Activated naive CD8-positive, alpha-beta T cell treated with anti-CD3 and anti-CD28 coated beads, Interleukin-2, amount 50 U/mL, for 16 hours (primary cell): Measurements from ENCODE around the gene TMEM117.

Source experiments
- DNase-seq: peaks from one replicate; pipeline ENCODE4 v3.0.0-alpha.2; 2020; ENCODE audit warnings: low read depth, low spot score

Gene TMEM117

GRCh38 chr12:43964033-43964432 lies 128.2 kb downstream of the TMEM117 start:
- no peak for DNase-seq

DNA sequence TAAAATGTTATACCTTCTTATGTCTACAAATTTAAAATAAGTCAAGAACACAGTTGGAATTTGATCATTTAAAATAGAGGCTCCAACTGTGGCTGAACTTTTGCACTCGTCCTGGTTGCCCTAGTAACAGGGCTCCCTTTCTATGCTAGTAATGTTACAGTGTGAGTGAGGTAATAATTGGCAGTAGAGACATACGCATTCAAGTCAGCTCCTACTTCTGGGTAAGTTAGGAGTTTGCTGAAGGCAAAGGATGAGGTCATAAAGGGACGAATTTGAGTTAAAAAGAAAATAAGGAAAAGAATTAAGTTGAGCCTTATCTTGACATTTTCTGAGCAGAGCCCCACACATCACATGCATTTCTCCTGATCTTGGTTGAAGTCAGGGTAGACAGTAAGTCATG lies 129.1 kb downstream of the TMEM117 start:
- no peak for DNase-seq

GRCh38 chr12:43965899-43966298 lies 130.0 kb downstream of the TMEM117 start:
- no peak for DNase-seq

DNA sequence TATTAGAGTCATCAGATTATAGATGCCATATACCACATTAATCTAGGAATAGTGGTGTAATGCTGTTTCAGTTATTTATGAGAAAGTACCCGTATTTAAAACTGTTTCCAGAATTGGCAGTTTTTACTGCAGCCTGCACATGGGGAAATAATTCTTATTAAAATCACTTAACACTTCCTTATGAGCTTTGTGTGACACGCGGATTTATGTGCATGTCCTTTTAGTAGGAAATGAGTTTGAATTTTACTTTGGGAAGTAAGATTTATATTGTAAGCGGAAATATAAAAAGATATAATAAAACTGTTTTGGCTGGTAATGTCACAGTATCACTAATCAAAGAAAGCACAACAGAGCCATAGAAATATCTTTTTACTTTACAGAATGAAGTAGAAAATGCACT lies 132.9 kb downstream of the TMEM117 start:
- no peak for DNase-seq

GRCh38 chr12:43969882-43970281 lies 134.0 kb downstream of the TMEM117 start:
- no peak for DNase-seq

GRCh38 chr12:43973385-43973784 lies 137.5 kb downstream of the TMEM117 start:
- no peak for DNase-seq

GRCh38 chr12:43973993-43974392 lies 138.1 kb downstream of the TMEM117 start:
- no peak for DNase-seq

- no peak for DNase-seq
Observed at GRCh38 chr12:43976027-43976426, 140.1 kb downstream of the TMEM117 start.

GRCh38 chr12:43978556-43978955 lies 142.7 kb downstream of the TMEM117 start:
- DNase-seq = no peak

- no peak for DNase-seq
Observed at GRCh38 chr12:43979450-43979849, 143.6 kb downstream of the TMEM117 start.

GRCh38 chr12:43980627-43981191 lies 144.8 kb downstream of the TMEM117 start:
- DNase-seq = no peak

DNA sequence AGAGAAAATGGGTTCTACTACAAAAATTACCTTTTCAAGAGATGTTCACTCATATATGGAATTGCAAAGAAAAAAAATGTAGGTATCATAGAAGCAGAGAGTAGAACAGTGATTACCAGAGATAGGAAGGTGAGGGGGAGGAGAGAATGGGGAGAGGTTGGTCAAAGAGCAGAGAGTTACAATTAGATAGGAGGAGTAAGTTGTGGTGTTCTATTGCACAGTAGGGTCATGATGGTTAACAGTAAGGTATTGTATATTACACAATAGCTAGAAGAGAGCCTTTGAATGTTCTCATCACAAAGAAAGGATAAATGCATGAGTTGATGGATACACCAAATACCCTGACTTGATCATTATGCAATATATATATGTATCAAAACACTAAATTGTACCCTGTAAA lies 145.8 kb downstream of the TMEM117 start:
- DNase-seq = no peak

- DNase-seq = no peak
Observed at GRCh38 chr12:43982544-43982943, 146.7 kb downstream of the TMEM117 start.

GRCh38 chr12:43988838-43989560 lies 153.1 kb downstream of the TMEM117 start:
- no peak for DNase-seq

DNA sequence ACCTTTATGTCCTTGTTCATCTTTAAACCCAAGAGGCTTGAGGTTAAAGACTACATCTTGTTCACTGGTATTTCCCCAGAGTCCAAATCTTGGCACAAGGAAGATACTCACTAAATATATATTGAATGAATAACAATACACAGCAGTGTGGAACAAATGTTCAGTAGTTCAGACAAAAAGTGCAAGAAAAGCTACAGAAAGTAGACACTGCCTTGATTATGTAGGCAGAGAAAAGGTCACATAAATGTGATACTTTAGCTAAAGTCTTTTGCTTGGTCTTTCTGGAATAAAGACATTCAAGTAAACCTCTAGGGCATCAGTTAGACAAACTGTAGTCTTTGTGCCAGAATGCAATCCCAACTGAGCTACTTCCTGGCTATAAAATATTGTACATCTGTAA lies 157.0 kb downstream of the TMEM117 start:
- no peak for DNase-seq

DNA sequence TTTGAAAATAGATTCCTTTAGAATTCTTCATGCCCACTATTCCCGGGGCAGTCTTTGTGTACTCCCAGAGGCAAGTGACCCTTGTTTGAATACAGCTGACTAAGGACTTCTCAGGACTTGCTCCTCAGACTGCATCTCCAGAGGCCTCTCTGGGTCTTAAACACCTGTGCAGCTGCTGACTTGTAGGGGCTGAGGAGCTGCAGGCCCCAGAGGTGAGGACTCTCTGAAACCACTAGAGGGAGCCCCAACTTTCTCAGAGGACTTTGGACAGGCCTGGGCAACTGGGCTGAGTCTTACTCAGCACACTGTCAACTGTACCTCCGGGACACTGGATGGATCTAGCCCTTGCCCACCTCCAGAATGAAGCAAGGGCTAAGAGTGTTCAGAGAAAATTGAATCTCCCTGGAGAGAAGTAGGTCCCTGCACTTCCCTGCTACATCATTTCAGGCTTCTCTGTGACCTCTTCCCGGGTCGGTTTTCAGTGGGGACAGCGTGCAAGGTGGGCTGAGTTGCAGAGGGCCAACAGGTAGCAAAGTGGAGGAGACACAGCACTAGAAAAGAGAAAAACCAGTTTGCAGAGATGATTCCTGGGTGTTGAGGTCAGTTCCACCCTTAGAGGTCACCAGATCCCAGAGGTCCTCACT lies 164.6 kb downstream of the TMEM117 start:
- no peak for DNase-seq

DNA sequence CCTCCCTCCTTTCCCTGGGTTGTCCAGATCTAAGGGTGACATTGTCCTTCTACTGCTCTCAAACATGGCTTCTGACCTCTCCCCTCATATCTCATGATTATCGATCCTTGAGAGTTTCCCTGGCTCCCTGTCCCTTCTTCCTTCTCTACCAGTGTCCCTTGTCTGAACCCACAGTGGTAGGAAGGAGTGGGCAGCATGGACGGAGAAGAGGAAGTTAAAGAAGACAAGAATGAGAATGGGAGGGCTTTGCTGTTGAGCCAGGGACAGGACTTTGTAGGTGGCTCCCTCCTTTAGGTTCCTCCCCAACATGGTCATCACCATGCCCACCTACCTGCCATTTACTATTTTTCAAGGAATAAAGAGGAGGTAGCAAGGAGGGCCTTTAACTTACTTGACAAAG lies 166.7 kb downstream of the TMEM117 start:
- DNase-seq = no peak

- DNase-seq = no peak
Observed at GRCh38 chr12:44003721-44004120, 167.8 kb downstream of the TMEM117 start.

GRCh38 chr12:44015333-44015941 lies 179.6 kb downstream of the TMEM117 start:
- no peak for DNase-seq

DNA sequence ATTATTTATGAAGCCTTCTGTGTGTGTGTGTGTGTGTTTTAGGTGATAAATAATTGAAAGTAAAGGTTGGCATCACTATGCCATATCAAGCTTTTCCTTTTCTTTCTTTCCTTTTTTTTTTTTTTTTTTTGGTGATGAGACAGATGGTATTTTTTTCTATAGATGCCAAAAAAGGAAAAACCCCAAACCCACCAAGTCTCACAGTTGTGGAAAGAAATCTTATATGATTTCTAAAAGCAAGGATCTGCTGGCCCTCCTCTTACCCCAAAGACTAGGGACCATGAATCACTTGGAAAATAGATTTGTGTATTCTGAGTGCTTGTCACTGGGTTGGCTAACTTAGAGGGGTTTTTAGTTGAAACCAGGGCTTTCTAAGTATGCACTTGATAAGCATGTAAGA lies 181.3 kb downstream of the TMEM117 start:
- no peak for DNase-seq

GRCh38 chr12:44019118-44019517 lies 183.2 kb downstream of the TMEM117 start:
- DNase-seq = no peak

GRCh38 chr12:44020555-44020954 lies 184.7 kb downstream of the TMEM117 start:
- DNase-seq = no peak
